Left renal cortex interstitium (tissue), 4 donors: ENCODE results near the gene B3GNT7. TPM values are rescaled to one million over a fixed set of nuclear protein-coding genes. Genes with fewer than 3 reads are reported as not detected.

Experiments used
- DNase-seq, 4 donors: peaks; one replicate each; pipeline ENCODE4 v3.0.0-alpha.2; 2013; ENCODE audit warnings: low read depth in 4 of 4, low spot score in 2 of 4, missing footprints in 1 of 4
- polyA plus RNA-seq, 4 donors: library from polyadenylated mRNA; unstranded; fragments of 120-200 nt; gene quantifications; one replicate each; pipeline ENCODE4 v1.2.1, GENCODE V29; 2013; ENCODE audit not compliant: insufficient read length in 4 of 4

B3GNT7 gene
- polyA plus RNA-seq, 4 donors, result 2.7 to 4.2 (median 3.5) TPM

- DNase-seq, result no peak
These were observed 11.9 kb upstream of the B3GNT7 start for GRCh38 chr2:231383416-231384108.

GRCh38 chr2:231384109-231384435, 11.4 kb upstream of the B3GNT7 start:
- DNase-seq, result no peak

- DNase-seq, result no peak
These were observed 10.5 kb upstream of the B3GNT7 start for GRCh38 chr2:231384970-231385369.

- no peak for DNase-seq
These were observed 10.1 kb upstream of the B3GNT7 start for GRCh38 chr2:231385429-231385828.

GRCh38 chr2:231386446-231386845, 9.1 kb upstream of the B3GNT7 start:
- no peak for DNase-seq

- DNase-seq, result no peak
These were observed 7.4 kb upstream of the B3GNT7 start for GRCh38 chr2:231387904-231388724.

- no peak for DNase-seq
These were observed 6.7 kb upstream of the B3GNT7 start for GRCh38 chr2:231388725-231389346.

- DNase-seq, result no peak
These were observed 4.8 kb upstream of the B3GNT7 start for GRCh38 chr2:231390667-231391066.

- no peak for DNase-seq
These were observed 3.5 kb upstream of the B3GNT7 start for GRCh38 chr2:231391981-231392380.

- DNase-seq, result no peak
These were observed 2.9 kb upstream of the B3GNT7 start for GRCh38 chr2:231392431-231393148.

GRCh38 chr2:231393149-231394131, 2.1 kb upstream of the B3GNT7 start:
- DNase-seq, result no peak

- no peak for DNase-seq
These were observed 1.0 kb upstream of the B3GNT7 start for GRCh38 chr2:231394211-231395141.

GRCh38 chr2:231396058-231396821, 730 bp downstream of the B3GNT7 start:
- no peak for DNase-seq

GRCh38 chr2:231397011-231397927, 1.8 kb downstream of the B3GNT7 start:
- no peak for DNase-seq

- DNase-seq, result no peak
These were observed 2.4 kb downstream of the B3GNT7 start for GRCh38 chr2:231397928-231398294.

- no peak for DNase-seq
These were observed 3.1 kb downstream of the B3GNT7 start for GRCh38 chr2:231398585-231398984.
